GM12873 (cell line): ENCODE results near the gene CELSR1.

Source experiments
- CTCF ChIP-seq: IDR thresholded peaks from 2 replicates; pipeline ENCODE4 v1.5.1; 2012; ENCODE audit warnings: low read depth, mild to moderate bottlenecking, moderate library complexity, low read length, control low read depth; ENCODE audit not compliant: insufficient read depth; ENCODE audit errors: missing control alignments

CELSR1 gene

GRCh38 chr22:46409631-46410210, 127.7 kb downstream of the CELSR1 start:
- no peak for TF ChIP-seq CTCF

GRCh38 chr22:46408568-46409506, 128.6 kb downstream of the CELSR1 start:
- TF ChIP-seq CTCF: no peak

- TF ChIP-seq CTCF: no peak
Measured at GRCh38 chr22:46407748-46408147, 129.7 kb downstream of the CELSR1 start.

GRCh38 chr22:46406791-46407190, 130.6 kb downstream of the CELSR1 start:
- TF ChIP-seq CTCF: no peak

GRCh38 chr22:46406349-46406748, 131.1 kb downstream of the CELSR1 start:
- TF ChIP-seq CTCF: no peak

- TF ChIP-seq CTCF: no peak
Measured at GRCh38 chr22:46405901-46406300, 131.5 kb downstream of the CELSR1 start.

- no peak for TF ChIP-seq CTCF
Measured at GRCh38 chr22:46402505-46402904, 134.9 kb downstream of the CELSR1 start.
